Measurements from ENCODE around the gene TSPAN4. TPM values are rescaled to one million over a fixed set of nuclear protein-coding genes. Genes with fewer than 3 reads are reported as not detected.

The TSPAN4 gene
- total and polyA plus RNA-seq, 9 of the 15 experiments (the other 6 are each of a cell fraction or from before 2014, with no cell fraction given), result 0.07 to 31.0 (median 15.7) TPM

- WGBS (ENCODE audit: insufficient coverage, low coverage, missing lambda C conversion rate), result 87% methylated on average over 20 of the region's 22 CpGs
- no TSS peak for BruUV-seq (replicated peaks)
- Histone ChIP-seq H3K9me1 (ENCODE audit: control insufficient read depth, insufficient read depth, low read length) (no peaks in the 10 kb centered on the region), H3K27me3 (ENCODE audit: control insufficient read depth in 2 of 2, insufficient read depth in 2 of 2, low read length in 2 of 2) (no peaks in the 10 kb centered on the region), H3K9ac (ENCODE audit: insufficient read depth in 1 of 2, low read depth in 2 of 2, low read length in 2 of 2) (no peak overlapping the region), H4K20me1 (replicated peaks; ENCODE audit: control insufficient read depth, insufficient read depth, low read length) (no peaks in the 10 kb centered on the region; the same call in 1 of the 2 replicates), H3K4me1 (replicated peaks in 1 of 2; ENCODE audit: control insufficient read depth in 2 of 2, insufficient read depth in 2 of 2, low read length in 2 of 2) (peaks cover 0 to 56% of the 10 kb centered on the region in 2 experiments; a peak in 2 of 5 replicates), H3K27ac (ENCODE audit: extremely low read depth, low read depth, low read length) (no peak overlapping the region), H3K4me2 (ENCODE audit: insufficient read depth, low read length) (no peak overlapping the region), H3K4me3 (no peak overlapping the region), H3K79me2 (ENCODE audit: control insufficient read depth, insufficient read depth, low read length) (no peaks in the 10 kb centered on the region), H3K9me3 (replicated peaks; ENCODE audit: control insufficient read depth, insufficient read depth, low read depth, low read length) (no peaks in the 10 kb centered on the region), H2AFZ (ENCODE audit: low read depth, low read length) (no peak overlapping the region), H3K36me3 (ENCODE audit: control insufficient read depth, insufficient read depth, low read length) (peaks cover 66% of the 10 kb centered on the region)
- ATAC-seq (peak; percentile 82), DNase-seq (ENCODE audit: extremely low read depth in 1 of 4, low spot score in 3 of 4) (peak in 3 of 4 experiments; percentile 33 to 44 (median 41)), FAIRE-seq (peak; percentile 59)
- intact Hi-C loops (cut with micrococcal nuclease), result no loop called here
- POLR2A ChIA-PET, result interaction anchor here (1.0 kb wide), 1 partner anchor 105 kb away, joined by 3 read pairs; no protein-coding TSS in a partner anchor
- CTCF ChIA-PET (ENCODE audit: low intra/inter-chr PET ratio), result interaction anchor here (0.7 to 1.0 kb wide), 2 partner anchors 153 kb away, joined by 3 to 5 read pairs; no protein-coding TSS in a partner anchor
- in situ Hi-C loops (cut with MboI), result no loop called here
- TF ChIP-seq USF2 (CRISPR knock-in tag; IDR thresholded peaks at IDR 0.05) (peak; percentile 62), STAG1 (CRISPR knock-in tag; IDR thresholded peaks at IDR 0.05; ENCODE audit: borderline replicate concordance) (peak; percentile 35; the same call in 1 of the 2 replicates), POLR2AphosphoS5 (IDR thresholded peaks at IDR 0.05; ENCODE audit: control insufficient read depth, insufficient read depth, low read depth, low read length) (0 out of 2 replicates have a peak, but pooled peaks have one; percentile 5), REST (IDR thresholded peaks at IDR 0.05; ENCODE audit: borderline replicate concordance) (peak; percentile 51), REST (CRISPR knock-in tag; IDR thresholded peaks at IDR 0.05; ENCODE audit: low read depth) (no peak), TFAM (CRISPR knock-in tag; conservative IDR thresholded peaks at IDR 0.05) (no peak), TBL1XR1 (IDR thresholded peaks at IDR 0.05; ENCODE audit: low read length in 2 of 2) (no peak), RAD21 (CRISPR knock-in tag; conservative IDR thresholded peaks at IDR 0.05 in 1 of 2, IDR thresholded peaks at IDR 0.05 in 1 of 2) (peak; percentile 31 to 55)
- TF ChIP-seq, protein P1, sequence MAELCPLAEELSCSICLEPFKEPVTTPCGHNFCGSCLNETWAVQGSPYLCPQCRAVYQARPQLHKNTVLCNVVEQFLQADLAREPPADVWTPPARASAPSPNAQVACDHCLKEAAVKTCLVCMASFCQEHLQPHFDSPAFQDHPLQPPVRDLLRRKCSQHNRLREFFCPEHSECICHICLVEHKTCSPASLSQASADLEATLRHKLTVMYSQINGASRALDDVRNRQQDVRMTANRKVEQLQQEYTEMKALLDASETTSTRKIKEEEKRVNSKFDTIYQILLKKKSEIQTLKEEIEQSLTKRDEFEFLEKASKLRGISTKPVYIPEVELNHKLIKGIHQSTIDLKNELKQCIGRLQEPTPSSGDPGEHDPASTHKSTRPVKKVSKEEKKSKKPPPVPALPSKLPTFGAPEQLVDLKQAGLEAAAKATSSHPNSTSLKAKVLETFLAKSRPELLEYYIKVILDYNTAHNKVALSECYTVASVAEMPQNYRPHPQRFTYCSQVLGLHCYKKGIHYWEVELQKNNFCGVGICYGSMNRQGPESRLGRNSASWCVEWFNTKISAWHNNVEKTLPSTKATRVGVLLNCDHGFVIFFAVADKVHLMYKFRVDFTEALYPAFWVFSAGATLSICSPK (IDR thresholded peaks at IDR 0.05; ENCODE audit: borderline replicate concordance), result no peak
Measured at GRCh38 chr11:898540-899190, 56.0 kb downstream of the TSPAN4 start.

Data from K562 (cell line).